Nephron progenitor cell (in vitro differentiated cells): ENCODE data around the gene FAM177A1.

ENCODE experiments used
- DNase-seq: peaks from one replicate; pipeline ENCODE4 v3.0.0; 2021
- H3K27ac Mint-ChIP-seq: 2 replicates; pipeline ENCODE4 v1.8.0; 2021; ENCODE audit warnings: mild to moderate bottlenecking, moderate library complexity, mixed read lengths
- H3K27me3 Mint-ChIP-seq: 2 replicates; pipeline ENCODE4 v1.8.0; 2021; ENCODE audit warnings: mild to moderate bottlenecking, low read depth, mixed read lengths; ENCODE audit not compliant: poor library complexity
- H3K36me3 Mint-ChIP-seq: 2 replicates; pipeline ENCODE4 v1.8.0; 2021; ENCODE audit warnings: low read depth, mixed read lengths
- H3K4me1 Mint-ChIP-seq: 2 replicates; pipeline ENCODE4 v1.8.0; 2021; ENCODE audit warnings: mixed read lengths
- H3K4me3 Mint-ChIP-seq: 2 replicates; pipeline ENCODE4 v1.8.0; 2021; ENCODE audit warnings: mild to moderate bottlenecking, moderate library complexity, mixed read lengths
- H3K9me3 Mint-ChIP-seq: 2 replicates; pipeline ENCODE4 v1.8.0; 2021; ENCODE audit warnings: mild to moderate bottlenecking, moderate library complexity, mixed read lengths
- TF ChIP-seq, protein P1 (sequence below): fragments of 200-600 bp; sonication (generic); IDR thresholded peaks from 2 replicates; pipeline ENCODE4 v1.5.0; 2021; ENCODE audit warnings: antibody characterized with exemption

Gene FAM177A1

GRCh38 chr14:35114036-35114435 lies 68.0 kb downstream of the FAM177A1 start:
- TF ChIP-seq, protein P1, sequence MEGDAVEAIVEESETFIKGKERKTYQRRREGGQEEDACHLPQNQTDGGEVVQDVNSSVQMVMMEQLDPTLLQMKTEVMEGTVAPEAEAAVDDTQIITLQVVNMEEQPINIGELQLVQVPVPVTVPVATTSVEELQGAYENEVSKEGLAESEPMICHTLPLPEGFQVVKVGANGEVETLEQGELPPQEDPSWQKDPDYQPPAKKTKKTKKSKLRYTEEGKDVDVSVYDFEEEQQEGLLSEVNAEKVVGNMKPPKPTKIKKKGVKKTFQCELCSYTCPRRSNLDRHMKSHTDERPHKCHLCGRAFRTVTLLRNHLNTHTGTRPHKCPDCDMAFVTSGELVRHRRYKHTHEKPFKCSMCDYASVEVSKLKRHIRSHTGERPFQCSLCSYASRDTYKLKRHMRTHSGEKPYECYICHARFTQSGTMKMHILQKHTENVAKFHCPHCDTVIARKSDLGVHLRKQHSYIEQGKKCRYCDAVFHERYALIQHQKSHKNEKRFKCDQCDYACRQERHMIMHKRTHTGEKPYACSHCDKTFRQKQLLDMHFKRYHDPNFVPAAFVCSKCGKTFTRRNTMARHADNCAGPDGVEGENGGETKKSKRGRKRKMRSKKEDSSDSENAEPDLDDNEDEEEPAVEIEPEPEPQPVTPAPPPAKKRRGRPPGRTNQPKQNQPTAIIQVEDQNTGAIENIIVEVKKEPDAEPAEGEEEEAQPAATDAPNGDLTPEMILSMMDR, result no peak
- peaks cover 18% of the 10 kb centered on the region for H3K9me3 Mint-ChIP-seq
- no peak overlapping the region for H3K27ac Mint-ChIP-seq
- no peak overlapping the region for H3K4me3 Mint-ChIP-seq
- H3K4me1 Mint-ChIP-seq, result no peaks in the 10 kb centered on the region
- H3K27me3 Mint-ChIP-seq, result peaks cover 3% of the 10 kb centered on the region
- peaks cover 86% of the 10 kb centered on the region for H3K36me3 Mint-ChIP-seq
- DNase-seq, result no peak

DNA sequence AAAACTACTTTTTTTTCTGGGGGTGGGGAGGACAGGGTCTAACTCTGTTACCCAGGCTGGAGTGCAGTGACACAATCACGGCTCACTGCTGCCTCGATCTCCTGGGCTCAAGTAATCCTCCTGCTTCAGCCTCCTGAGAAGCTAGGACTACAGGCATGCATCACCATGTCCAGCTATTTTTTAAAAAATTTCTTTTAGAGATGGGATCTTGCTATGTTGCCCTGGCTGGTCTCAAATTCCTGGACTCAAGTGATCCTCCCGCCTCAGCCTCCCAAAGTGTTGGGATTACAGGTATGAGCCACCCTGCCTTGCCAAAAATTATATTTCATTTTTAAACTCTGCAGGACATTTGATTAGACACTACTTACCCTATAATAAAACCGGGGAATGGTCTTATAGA lies 70.2 kb downstream of the FAM177A1 start:
- Mint-ChIP-seq H3K4me1 (peaks cover 13% of the 10 kb centered on the region), H3K4me3 (no peak overlapping the region), H3K27me3 (peaks cover 7% of the 10 kb centered on the region), H3K36me3 (peaks cover 82% of the 10 kb centered on the region), H3K9me3 (peaks cover 16% of the 10 kb centered on the region), H3K27ac (no peak overlapping the region)
- TF ChIP-seq, protein P1, result no peak
- DNase-seq, result no peak

DNA sequence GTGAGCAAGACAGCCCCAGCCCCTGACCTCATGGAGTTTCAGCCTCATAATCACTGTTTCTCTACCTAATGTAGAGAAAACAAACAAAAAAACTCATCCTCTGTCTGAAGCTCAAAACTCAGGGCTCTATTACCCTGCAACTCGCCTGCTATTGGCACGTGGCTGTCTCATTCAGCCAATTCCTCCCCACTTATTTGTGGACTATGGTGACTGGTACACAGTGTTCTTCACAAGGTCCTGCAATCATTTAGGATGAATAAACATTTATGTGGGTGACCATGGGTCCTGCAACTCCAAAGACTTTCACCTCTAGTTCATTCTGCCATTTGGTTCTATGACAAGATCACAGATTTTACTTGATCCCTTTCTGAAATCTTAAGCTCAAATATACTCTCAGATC lies 71.0 kb downstream of the FAM177A1 start:
- peaks cover 13% of the 10 kb centered on the region for H3K4me1 Mint-ChIP-seq
- H3K36me3 Mint-ChIP-seq, result peaks cover 73% of the 10 kb centered on the region
- peaks cover 7% of the 10 kb centered on the region for H3K27me3 Mint-ChIP-seq
- TF ChIP-seq, protein P1, result no peak
- DNase-seq, result no peak
- peak overlapping the region; percentile 19 for H3K27ac Mint-ChIP-seq
- peaks cover 7% of the 10 kb centered on the region for H3K9me3 Mint-ChIP-seq
- H3K4me3 Mint-ChIP-seq, result no peak overlapping the region

DNA sequence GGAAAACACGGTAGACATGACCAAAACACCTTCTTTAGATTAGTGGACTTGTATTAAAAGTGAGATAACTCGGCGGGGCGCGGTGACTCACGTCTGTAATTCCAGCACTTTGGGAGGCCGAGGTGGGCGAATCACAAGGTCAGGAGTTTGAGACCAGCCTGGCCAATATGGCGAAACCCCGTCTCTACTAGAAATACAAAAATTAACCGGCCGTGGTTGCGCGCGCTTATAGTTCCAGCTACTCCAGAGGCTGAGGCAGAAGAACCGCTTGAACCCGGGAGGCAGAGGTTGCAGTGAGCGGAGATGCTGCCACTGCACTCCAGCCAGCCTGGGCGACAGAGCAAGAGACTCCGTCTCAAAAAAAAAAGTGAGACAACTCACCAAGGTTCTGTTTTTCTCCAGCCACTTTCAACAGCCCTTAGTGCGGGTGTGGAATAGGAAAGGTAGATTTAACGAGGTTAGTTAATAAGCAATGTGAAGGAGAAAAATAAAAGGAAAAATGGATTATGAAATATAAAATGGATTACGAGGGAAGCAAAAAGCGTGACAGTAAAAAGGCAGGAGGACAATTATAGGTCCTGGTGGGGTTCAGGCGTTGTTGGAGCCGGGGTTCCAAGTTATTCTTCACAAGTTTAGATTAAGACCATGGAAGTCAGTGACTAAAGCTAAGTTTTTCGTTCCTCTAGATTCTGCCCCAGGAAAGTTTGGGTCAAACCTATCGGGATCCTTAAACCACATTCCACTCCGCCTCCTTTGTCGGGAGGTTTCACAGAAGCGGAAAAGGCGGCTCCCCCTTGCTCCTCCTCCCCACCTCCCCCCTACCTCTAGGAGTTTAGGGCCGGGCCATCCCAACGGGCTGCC lies 75.2 kb downstream of the FAM177A1 start:
- H3K27me3 Mint-ChIP-seq, result peaks cover 4% of the 10 kb centered on the region
- peaks cover 37% of the 10 kb centered on the region for H3K4me1 Mint-ChIP-seq
- no peak for DNase-seq
- H3K36me3 Mint-ChIP-seq, result peaks cover 49% of the 10 kb centered on the region
- H3K4me3 Mint-ChIP-seq, result peak overlapping the region; percentile 95
- H3K27ac Mint-ChIP-seq, result peak overlapping the region; percentile 100
- TF ChIP-seq, protein P1, result no peak
- no peaks in the 10 kb centered on the region for H3K9me3 Mint-ChIP-seq

DNA sequence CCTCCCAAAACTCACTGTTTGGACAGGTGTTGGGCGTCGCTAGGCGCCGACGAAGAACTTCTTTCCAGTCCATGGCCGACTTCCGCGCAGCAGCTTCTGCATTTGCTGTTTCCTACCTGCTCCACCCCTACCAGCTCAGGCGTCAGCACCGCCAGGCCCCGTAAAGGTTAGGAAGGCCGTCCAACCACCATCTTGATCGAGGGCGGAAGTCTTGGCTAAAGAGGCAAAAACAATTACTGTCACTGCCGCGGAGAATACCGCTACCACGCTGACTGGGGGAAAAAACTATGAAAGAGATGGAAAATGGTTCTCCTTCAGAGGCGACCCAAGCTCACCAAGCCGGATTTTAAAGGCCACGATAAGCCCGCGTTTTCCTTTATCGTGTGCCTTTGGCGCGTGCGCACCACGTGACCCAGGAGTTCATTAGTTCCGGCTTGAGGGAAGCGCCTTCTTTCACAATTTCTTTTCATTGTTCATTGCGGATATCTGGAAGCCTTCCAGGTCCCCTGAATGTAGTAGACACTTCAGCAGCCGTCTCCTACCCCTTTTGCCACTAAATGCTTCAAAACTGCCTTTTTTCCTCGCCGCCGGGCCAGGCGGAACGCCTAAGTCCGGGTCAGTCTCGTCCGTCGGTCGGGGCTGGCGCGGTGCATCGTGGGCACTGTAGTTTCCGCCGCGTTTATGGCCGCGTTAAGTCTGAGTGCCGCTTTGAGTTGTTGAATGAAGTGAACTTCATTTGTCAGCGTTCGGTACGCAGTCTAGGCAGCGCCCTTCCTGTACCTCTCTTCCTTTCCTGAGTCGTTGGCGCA lies 76.0 kb downstream of the FAM177A1 start, which contains the start of the genes PPP2R3C and PRORP:
PPP2R3C (minus strand) TSS at position 104 of the 809 bp plus-strand sequence; CDS start at position 73, 31 bp downstream.
PRORP (plus strand) TSS at position 666 of the 809 bp plus-strand sequence. CDS start 694 bp downstream, outside the sequence.
- Mint-ChIP-seq H3K4me3 (peak within 1 kb of the TSS; percentile 95), H3K27me3 (peaks cover 4% of the 10 kb centered on the region), H3K27ac (peak within 1 kb of the TSS; percentile 100), H3K36me3 (peaks cover 44% of the 10 kb centered on the region), H3K9me3 (no peaks in the 10 kb centered on the region), H3K4me1 (peaks cover 37% of the 10 kb centered on the region)
- DNase-seq, result peak; percentile 78
- TF ChIP-seq, protein P1, result no peak
